GM12873 (cell line): Measurements from ENCODE around the gene APRT.

ENCODE experiments used
- CTCF ChIP-seq: IDR thresholded peaks from 2 replicates; pipeline ENCODE4 v1.5.1; 2012; ENCODE audit warnings: low read depth, mild to moderate bottlenecking, moderate library complexity, low read length, control low read depth; ENCODE audit not compliant: insufficient read depth; ENCODE audit errors: missing control alignments

APRT gene

GRCh38 chr16:88787579-88788314, 24.0 kb downstream of the APRT start:
- no peak for TF ChIP-seq CTCF

GRCh38 chr16:88785106-88785924, 26.4 kb downstream of the APRT start, which contains the start of gene PIEZO1:
TSS of gene PIEZO1 (minus strand) at chr16:88785220. CDS start at chr16:88784964, 256 bp downstream.
- TF ChIP-seq CTCF = peak; percentile 79

- no peak for TF ChIP-seq CTCF
Measured at GRCh38 chr16:88784856-88785105, 26.9 kb downstream of the APRT start.

GRCh38 chr16:88784074-88784855, 27.5 kb downstream of the APRT start:
- peak; percentile 58 for TF ChIP-seq CTCF

GRCh38 chr16:88783391-88784073, 28.2 kb downstream of the APRT start:
- TF ChIP-seq CTCF = no peak

- TF ChIP-seq CTCF = no peak
Measured at GRCh38 chr16:88782454-88783390, 29.0 kb downstream of the APRT start.
